OCI-LY7 (cell line): Measurements from ENCODE around the gene SERINC1. TPM values are rescaled to one million over a fixed set of nuclear protein-coding genes. Genes with fewer than 3 reads are reported as not detected.

ENCODE experiments used
- BruUV-seq: library from RNA; stranded (reverse); fragments of 400-500 nt; replicated peaks from 2 replicates; lab custom pipeline; 2021; lab: Mats Ljungman, UMichigan
- CTCF ChIA-PET: fragments of 300-600 bp; sonication (Branson Sonifier 250); formaldehyde crosslinking; loops from one replicate; lab custom pipeline; 2022; ENCODE audit warnings: antibody characterized with exemption; ENCODE audit not compliant: unreplicated experiment; lab: Charles Lee
- POLR2A ChIA-PET: fragments of 300-600 bp; sonication (Branson Sonifier 250); formaldehyde crosslinking; loops from one replicate; lab custom pipeline; 2022; ENCODE audit warnings: antibody characterized with exemption; lab: Charles Lee
- DNase-seq: peaks from one replicate; pipeline ENCODE4 v3.0.0-alpha.2; 2015; ENCODE audit warnings: low spot score
- H2AFZ ChIP-seq: fragments of 200-600 bp; sonication (generic), shearing (Covaris generic); 2 replicates; pipeline ENCODE4 v1.6.1; 2014; ENCODE audit warnings: mild to moderate bottlenecking, antibody characterized with exemption, low read length, moderate library complexity
- H3K27ac ChIP-seq: fragments of 200-600 bp; sonication (generic); 2 replicates; pipeline ENCODE4 v1.5.1; 2014; ENCODE audit warnings: mixed run types, low read depth, mild to moderate bottlenecking, moderate library complexity, low read length, inconsistent platforms; ENCODE audit not compliant: poor library complexity, severe bottlenecking
- H3K36me3 ChIP-seq: fragments of 200-600 bp; sonication (generic); 2 replicates; pipeline ENCODE4 v1.6.1; 2014; ENCODE audit warnings: mild to moderate bottlenecking, antibody characterized with exemption, low read length, moderate library complexity, mixed read lengths; ENCODE audit not compliant: insufficient read depth
- H3K4me1 ChIP-seq: fragments of 200-600 bp; sonication (generic); 2 replicates; pipeline ENCODE4 v1.5.1; 2014; ENCODE audit warnings: mild to moderate bottlenecking, low read length; ENCODE audit not compliant: insufficient read depth, poor library complexity, severe bottlenecking
- H3K4me2 ChIP-seq: fragments of 200-600 bp; sonication (generic); 2 replicates; pipeline ENCODE4 v1.6.1; 2014; ENCODE audit warnings: mild to moderate bottlenecking, low read length
- H3K4me3 ChIP-seq: fragments of 200-600 bp; sonication (generic); 2 replicates; pipeline ENCODE4 v1.5.1; 2014; ENCODE audit warnings: mild to moderate bottlenecking, low read depth, low read length; ENCODE audit not compliant: poor library complexity, severe bottlenecking
- H3K79me2 ChIP-seq: fragments of 200-600 bp; sonication (generic); 2 replicates; pipeline ENCODE4 v1.6.1; 2016; ENCODE audit warnings: low read depth, mild to moderate bottlenecking, low read length, moderate library complexity, mixed read lengths; ENCODE audit not compliant: insufficient read depth
- H3K9me2 ChIP-seq: fragments of 200-600 bp; sonication (generic); 2 replicates; pipeline ENCODE4 v1.6.1; 2016; ENCODE audit warnings: mild to moderate bottlenecking, low read length, mixed read lengths; ENCODE audit not compliant: insufficient read depth
- H3K9me3 ChIP-seq: fragments of 200-600 bp; sonication (generic); 2 replicates; pipeline ENCODE4 v1.6.1; 2014; ENCODE audit warnings: mild to moderate bottlenecking, mixed run types, low read length, mixed read lengths
- H4K20me1 ChIP-seq: fragments of 200-600 bp; sonication (generic); 2 replicates; pipeline ENCODE4 v1.6.1; 2014; ENCODE audit warnings: mild to moderate bottlenecking, antibody characterized with exemption, low read length, moderate library complexity, mixed read lengths; ENCODE audit not compliant: insufficient read depth
- EZH2phosphoT487 ChIP-seq: fragments of 200-600 bp; sonication (generic); IDR thresholded peaks from 2 replicates; pipeline ENCODE4 v1.6.1; 2018; ENCODE audit warnings: low read depth, borderline replicate concordance, mild to moderate bottlenecking, mixed run types, antibody characterized with exemption, low read length, moderate library complexity, mixed read lengths
- intact Hi-C: fragments of 100-400 bp; cut with micrococcal nuclease; formaldehyde crosslinking; loops from one replicate; pipeline ENCODE4 v1.10.0; 2022; ENCODE audit not compliant: unreplicated experiment
- total RNA-seq, 2 experiments: library from RNA; depleted of rRNA in 1 of 2; stranded (reverse); fragments of >200 nt in 1 of 2; shearing (Covaris generic) in 1 of 2; gene quantifications; 2 replicates each; pipeline ENCODE4 v1.2.3, GENCODE V29; 2014 to 2022
- TF ChIP-seq, protein P1 (sequence below): fragments of 200-600 bp; sonication (generic); conservative IDR thresholded peaks from 2 replicates; pipeline ENCODE4 v1.5.1; 2014; ENCODE audit warnings: mild to moderate bottlenecking, antibody characterized with exemption, low read length, moderate library complexity, mixed read lengths

Gene SERINC1
- total RNA-seq, 2 experiments from 2014 or later = 12.8 to 26.0 TPM

DNA sequence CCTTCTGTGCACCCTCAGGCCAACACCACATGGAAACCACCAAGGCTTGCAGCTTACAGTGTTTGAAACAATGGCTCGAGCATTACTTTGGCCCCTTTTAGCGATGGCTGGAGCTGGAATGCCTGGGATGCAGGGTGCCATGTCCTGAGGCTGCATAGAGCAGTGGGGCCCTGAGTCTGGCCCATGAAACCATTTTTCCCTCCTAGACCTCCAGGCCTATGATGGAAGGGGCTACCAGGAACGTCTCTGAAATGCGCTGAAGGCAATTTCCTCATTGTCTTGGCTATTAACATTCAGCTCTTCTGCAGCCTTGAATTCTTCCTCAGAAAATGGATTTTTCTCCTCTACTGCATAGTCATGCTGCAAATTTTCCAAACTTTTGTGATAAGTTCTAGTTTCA, 29.9 kb upstream of the SERINC1 start:
- H2AFZ ChIP-seq = no peak overlapping the region
- no peaks in the 10 kb centered on the region for H4K20me1 ChIP-seq
- no peaks in the 10 kb centered on the region for H3K9me2 ChIP-seq
- intact Hi-C loops = no loop called here
- H3K9me3 ChIP-seq = peaks cover 8% of the 10 kb centered on the region; the same call in 1 of the 2 replicates
- no peaks in the 10 kb centered on the region for H3K36me3 ChIP-seq
- no peaks in the 10 kb centered on the region for H3K79me2 ChIP-seq
- BruUV-seq = no TSS peak
- no peaks in the 10 kb centered on the region for H3K4me1 ChIP-seq
- H3K27ac ChIP-seq = no peak overlapping the region
- TF ChIP-seq, protein P1, sequence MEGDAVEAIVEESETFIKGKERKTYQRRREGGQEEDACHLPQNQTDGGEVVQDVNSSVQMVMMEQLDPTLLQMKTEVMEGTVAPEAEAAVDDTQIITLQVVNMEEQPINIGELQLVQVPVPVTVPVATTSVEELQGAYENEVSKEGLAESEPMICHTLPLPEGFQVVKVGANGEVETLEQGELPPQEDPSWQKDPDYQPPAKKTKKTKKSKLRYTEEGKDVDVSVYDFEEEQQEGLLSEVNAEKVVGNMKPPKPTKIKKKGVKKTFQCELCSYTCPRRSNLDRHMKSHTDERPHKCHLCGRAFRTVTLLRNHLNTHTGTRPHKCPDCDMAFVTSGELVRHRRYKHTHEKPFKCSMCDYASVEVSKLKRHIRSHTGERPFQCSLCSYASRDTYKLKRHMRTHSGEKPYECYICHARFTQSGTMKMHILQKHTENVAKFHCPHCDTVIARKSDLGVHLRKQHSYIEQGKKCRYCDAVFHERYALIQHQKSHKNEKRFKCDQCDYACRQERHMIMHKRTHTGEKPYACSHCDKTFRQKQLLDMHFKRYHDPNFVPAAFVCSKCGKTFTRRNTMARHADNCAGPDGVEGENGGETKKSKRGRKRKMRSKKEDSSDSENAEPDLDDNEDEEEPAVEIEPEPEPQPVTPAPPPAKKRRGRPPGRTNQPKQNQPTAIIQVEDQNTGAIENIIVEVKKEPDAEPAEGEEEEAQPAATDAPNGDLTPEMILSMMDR = no peak
- TF ChIP-seq EZH2phosphoT487 = no peak
- H3K4me3 ChIP-seq = no peak overlapping the region
- ChIA-PET CTCF (no interaction called here), POLR2A (interaction anchor here (1.2 kb wide), 1 partner anchor 9 kb away, joined by 4 read pairs; no protein-coding TSS in a partner anchor)
- no peak for DNase-seq
- no peak overlapping the region for H3K4me2 ChIP-seq

GRCh38 chr6:122495612-122496011, 24.0 kb upstream of the SERINC1 start:
- DNase-seq = no peak
- POLR2A ChIA-PET = no interaction called here
- Histone ChIP-seq H3K9me2 (no peaks in the 10 kb centered on the region), H3K36me3 (no peaks in the 10 kb centered on the region), H3K4me1 (no peaks in the 10 kb centered on the region), H3K79me2 (no peaks in the 10 kb centered on the region), H2AFZ (no peak overlapping the region), H3K9me3 (no peaks in the 10 kb centered on the region), H3K27ac (no peak overlapping the region), H3K4me3 (no peak overlapping the region), H3K4me2 (no peak overlapping the region), H4K20me1 (no peaks in the 10 kb centered on the region)
- no TSS peak for BruUV-seq
- intact Hi-C loops = loop anchor here (10.0 kb wide), 1 partner anchor 229 kb away; no protein-coding TSS in a partner anchor
- no peak for TF ChIP-seq EZH2phosphoT487
- TF ChIP-seq, protein P1 = no peak
- CTCF ChIA-PET = no interaction called here

DNA sequence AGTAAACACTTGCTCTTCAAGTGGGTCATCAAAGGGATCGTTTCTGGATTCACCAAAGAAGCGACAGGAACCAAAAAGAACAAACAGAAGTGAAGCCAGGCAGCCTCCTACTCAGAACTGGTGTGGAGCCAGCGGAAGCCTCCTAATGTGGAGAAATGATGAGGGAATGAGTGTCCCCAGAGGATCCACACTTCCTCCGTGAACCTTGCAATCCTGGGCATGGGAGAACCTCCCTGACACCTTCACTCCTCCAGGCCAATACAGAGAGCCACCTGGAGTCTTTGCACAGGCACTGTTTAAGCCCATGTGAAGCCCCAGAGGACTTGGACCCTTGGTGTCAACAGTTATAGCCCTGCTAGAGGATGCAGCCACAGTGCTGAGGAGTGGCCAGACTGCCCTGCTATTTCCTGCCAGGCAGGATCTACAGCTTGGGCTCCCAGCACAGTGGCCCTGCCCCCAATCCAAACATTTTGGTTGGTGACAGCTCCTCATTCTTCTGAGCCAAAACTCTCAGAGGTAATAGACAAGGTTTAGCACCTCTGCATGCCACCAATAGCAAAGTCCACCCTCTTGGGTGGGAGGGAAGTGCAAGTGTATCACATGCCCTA, 23.2 kb upstream of the SERINC1 start:
- BruUV-seq = no TSS peak
- H3K36me3 ChIP-seq = no peaks in the 10 kb centered on the region
- CTCF ChIA-PET = no interaction called here

More for the DNA sequence above, 23.2 kb upstream of the SERINC1 start:
- H3K4me3 ChIP-seq = no peak overlapping the region
- H3K79me2 ChIP-seq = no peaks in the 10 kb centered on the region
- H3K4me1 ChIP-seq = no peaks in the 10 kb centered on the region
- DNase-seq = no peak
- H3K4me2 ChIP-seq = no peak overlapping the region
- H2AFZ ChIP-seq = no peak overlapping the region
- H3K9me2 ChIP-seq = no peaks in the 10 kb centered on the region
- POLR2A ChIA-PET = no interaction called here
- H4K20me1 ChIP-seq = no peaks in the 10 kb centered on the region
- TF ChIP-seq, protein P1 = no peak
- no peak for TF ChIP-seq EZH2phosphoT487
- intact Hi-C loops = loop anchor here (5.0 to 10.0 kb wide), 2 partner anchors 230 to 343 kb away; no protein-coding TSS in a partner anchor
- no peak overlapping the region for H3K27ac ChIP-seq
- H3K9me3 ChIP-seq = no peaks in the 10 kb centered on the region
